Upper lobe of left lung (tissue), 4 donors: ENCODE results near the gene SH3BP4.

ENCODE experiments used
- EP300 ChIP-seq, 4 donors: sonication (generic); formaldehyde crosslinking; IDR thresholded peaks; one replicate each; pipeline ENCODE4 v1.5.1; 2017; ENCODE audit warnings: antibody characterized with exemption in 4 of 4, control low read depth in 2 of 4
- POLR2A ChIP-seq, 4 donors: fragments of 450-650 bp; IDR thresholded peaks; one replicate each; pipeline ENCODE4 v1.5.1; 2016 to 2017; ENCODE audit warnings: antibody characterized with exemption in 4 of 4, mild to moderate bottlenecking in 2 of 4
- POLR2AphosphoS5 ChIP-seq, 2 donors: sonication (generic); formaldehyde crosslinking; IDR thresholded peaks; one replicate each; pipeline ENCODE4 v1.5.1; 2017; ENCODE audit warnings: antibody characterized with exemption in 2 of 2
- TF ChIP-seq, protein P1 (sequence below), 6 experiments: fragments of 450-650 bp in 4 of 6; fragments of 200-600 bp in 2 of 6; sonication (generic) in 2 of 6; IDR thresholded peaks; one replicate each; pipeline ENCODE4 v1.5.1; 2016 to 2019; ENCODE audit warnings: antibody characterized with exemption in 6 of 6

DNA sequence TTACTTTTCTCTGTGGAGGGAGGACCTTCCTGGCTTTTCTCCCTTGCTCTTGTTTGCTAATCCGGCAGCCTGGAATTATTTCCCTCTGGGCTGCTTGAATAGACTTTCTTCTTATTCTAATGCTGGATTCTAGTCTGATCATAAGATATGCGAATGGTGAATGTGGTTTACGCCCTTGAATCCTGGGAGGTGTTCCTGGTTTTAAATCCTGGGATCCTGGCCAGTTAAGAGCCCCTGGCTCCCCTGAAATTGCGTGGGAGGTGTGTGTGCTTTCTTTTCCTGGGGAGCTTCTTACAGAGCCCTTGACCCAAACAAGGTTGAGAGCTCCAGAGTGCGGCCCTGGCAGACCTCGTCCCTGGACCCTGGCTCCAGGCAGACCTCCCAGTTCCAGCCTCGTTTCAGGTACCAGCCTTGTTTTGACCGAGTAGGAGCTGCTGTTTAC, 2.8 kb downstream of the SH3BP4 start:
- TF ChIP-seq, protein P1, sequence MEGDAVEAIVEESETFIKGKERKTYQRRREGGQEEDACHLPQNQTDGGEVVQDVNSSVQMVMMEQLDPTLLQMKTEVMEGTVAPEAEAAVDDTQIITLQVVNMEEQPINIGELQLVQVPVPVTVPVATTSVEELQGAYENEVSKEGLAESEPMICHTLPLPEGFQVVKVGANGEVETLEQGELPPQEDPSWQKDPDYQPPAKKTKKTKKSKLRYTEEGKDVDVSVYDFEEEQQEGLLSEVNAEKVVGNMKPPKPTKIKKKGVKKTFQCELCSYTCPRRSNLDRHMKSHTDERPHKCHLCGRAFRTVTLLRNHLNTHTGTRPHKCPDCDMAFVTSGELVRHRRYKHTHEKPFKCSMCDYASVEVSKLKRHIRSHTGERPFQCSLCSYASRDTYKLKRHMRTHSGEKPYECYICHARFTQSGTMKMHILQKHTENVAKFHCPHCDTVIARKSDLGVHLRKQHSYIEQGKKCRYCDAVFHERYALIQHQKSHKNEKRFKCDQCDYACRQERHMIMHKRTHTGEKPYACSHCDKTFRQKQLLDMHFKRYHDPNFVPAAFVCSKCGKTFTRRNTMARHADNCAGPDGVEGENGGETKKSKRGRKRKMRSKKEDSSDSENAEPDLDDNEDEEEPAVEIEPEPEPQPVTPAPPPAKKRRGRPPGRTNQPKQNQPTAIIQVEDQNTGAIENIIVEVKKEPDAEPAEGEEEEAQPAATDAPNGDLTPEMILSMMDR (IDR thresholded peaks at IDR 0.05) = no peak
- no peak for TF ChIP-seq POLR2A (IDR thresholded peaks at IDR 0.05)
- no peak for TF ChIP-seq POLR2AphosphoS5 (IDR thresholded peaks at IDR 0.05)
- no peak for TF ChIP-seq EP300 (IDR thresholded peaks at IDR 0.05)
